ENCODE data around the gene ADCK2.

ADCK2 gene

DNA sequence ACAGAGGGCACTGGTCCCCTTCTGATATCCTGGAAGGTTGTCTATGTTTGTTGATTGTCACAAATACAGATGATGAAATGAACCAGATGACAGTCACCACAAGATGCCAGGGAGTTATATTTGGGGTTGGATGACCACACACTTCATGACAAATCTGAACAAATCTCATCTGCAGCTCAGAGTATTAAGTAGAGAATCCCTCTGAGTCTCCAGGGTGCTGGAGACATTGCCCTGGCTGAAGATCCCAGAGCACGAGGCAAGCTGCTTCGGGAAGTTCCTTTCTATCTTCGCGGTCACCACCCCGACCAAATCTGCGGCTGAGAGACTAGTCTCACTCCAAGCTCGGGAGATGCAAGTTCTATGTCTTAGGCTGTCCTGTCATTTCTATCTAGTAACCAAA, 41.1 kb upstream of the ADCK2 start:
- no peak overlapping the region for H3K27ac ChIP-seq
- TF ChIP-seq ZFX (IDR thresholded peaks at IDR 0.05; ENCODE audit: borderline replicate concordance) = no peak
- TF ChIP-seq CTCF (IDR thresholded peaks at IDR 0.05) = no peak

DNA sequence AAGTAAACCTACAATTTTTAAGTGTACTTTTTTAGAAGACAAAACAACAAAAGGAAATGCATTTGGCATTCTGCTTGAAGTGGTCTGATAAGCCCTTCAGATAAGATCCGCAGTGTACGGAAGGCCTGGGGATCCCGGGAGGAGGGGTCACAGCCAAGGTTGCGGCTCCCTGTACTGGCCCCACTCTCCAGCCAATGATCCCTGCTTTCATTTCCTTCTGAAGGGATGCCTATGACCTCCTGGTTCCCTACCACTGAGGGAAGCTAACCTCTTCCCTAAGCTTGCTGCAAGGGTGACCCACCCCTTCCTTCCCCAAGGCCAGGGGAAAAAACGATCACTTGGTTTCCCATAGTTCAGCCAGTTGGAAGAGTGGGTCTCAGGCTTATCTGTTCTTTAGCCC, 37.4 kb upstream of the ADCK2 start:
- H3K27ac ChIP-seq = no peak overlapping the region
- TF ChIP-seq CTCF (IDR thresholded peaks at IDR 0.05) (no peak), ZFX (IDR thresholded peaks at IDR 0.05; ENCODE audit: borderline replicate concordance) (no peak)

GRCh38 chr7:140635816-140636215, 36.9 kb upstream of the ADCK2 start:
- H3K27ac ChIP-seq = no peak overlapping the region
- TF ChIP-seq CTCF (IDR thresholded peaks at IDR 0.05) = no peak

DNA sequence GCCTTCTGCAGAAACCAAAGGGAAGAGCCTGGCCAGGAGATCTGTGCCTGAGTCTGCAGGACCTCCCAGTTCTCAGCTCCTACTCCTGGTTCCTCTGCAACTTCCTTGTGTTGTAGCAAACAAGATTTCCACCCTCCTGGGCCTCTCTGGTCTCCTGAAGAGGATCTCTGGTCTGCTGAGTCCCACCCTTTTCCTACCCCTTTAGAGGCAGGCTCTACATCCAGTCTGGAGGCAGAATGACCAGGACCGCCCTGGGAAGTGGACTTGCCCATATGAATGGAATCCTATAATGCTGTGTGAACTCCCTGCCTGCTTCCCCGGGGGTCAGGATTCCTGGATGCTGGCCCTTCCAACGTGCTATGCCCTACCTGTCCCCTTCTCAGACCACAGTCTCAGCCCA, 35.3 kb upstream of the ADCK2 start:
- no peak overlapping the region for H3K27ac ChIP-seq
- TF ChIP-seq ZFX (IDR thresholded peaks at IDR 0.05; ENCODE audit: borderline replicate concordance) (no peak), CTCF (IDR thresholded peaks at IDR 0.05) (no peak)

GRCh38 chr7:140638173-140638791, 34.5 kb upstream of the ADCK2 start:
- no peak for TF ChIP-seq ZFX (IDR thresholded peaks at IDR 0.05; ENCODE audit: borderline replicate concordance)
- no peak for TF ChIP-seq CTCF (IDR thresholded peaks at IDR 0.05)

DNA sequence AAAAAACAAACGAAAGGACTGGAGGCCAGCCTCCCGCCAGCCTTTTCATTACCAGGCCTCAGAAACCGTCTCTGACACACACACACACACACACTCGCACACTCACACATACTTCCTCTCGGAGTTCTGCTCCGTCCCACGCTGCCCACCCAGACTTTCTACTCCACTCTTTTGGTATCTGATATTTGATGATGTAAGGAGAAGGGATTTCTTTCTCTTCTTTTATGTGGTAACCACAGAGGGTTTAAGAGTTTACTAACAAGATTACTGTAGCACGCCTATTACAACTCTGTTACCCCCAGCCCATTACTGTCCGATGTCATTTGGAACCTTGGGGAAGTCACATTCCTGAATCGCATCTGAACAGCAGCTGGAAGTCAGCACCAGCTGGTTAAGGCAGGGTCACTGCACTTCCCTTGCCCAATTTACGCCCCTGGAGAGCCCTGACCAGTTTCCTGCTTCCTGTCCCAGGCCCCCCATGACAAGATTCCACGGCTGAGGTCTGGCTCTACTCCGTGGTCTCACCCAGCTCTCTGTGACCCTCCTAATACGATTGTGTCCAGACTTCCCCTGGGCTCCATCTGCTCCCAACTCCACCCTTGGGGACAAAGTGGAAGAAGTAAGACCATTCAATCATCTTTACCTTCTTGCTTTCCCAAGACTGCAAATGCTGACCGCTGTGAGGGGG, 33.2 kb upstream of the ADCK2 start:
- H3K27ac ChIP-seq = no peak overlapping the region
- TF ChIP-seq ZFX (IDR thresholded peaks at IDR 0.05; ENCODE audit: borderline replicate concordance) = no peak
- no peak for TF ChIP-seq CTCF (IDR thresholded peaks at IDR 0.05)

More at GRCh38 chr7:140638173-140638791, 34.5 kb upstream of the ADCK2 start:
- no peak overlapping the region for H3K27ac ChIP-seq

GRCh38 chr7:140640060-140640637, 32.6 kb upstream of the ADCK2 start:
- H3K27ac ChIP-seq = no peak overlapping the region
- TF ChIP-seq ZFX (IDR thresholded peaks at IDR 0.05; ENCODE audit: borderline replicate concordance) (no peak), CTCF (IDR thresholded peaks at IDR 0.05) (no peak)

Measured in 22Rv1 (cell line).